22Rv1 (cell line): ENCODE measurements around the gene PDZRN4.

Experiments used
- H3K27ac ChIP-seq: fragments of 450-650 bp; 2 replicates; pipeline ENCODE4 v1.5.1; 2017
- ZFX ChIP-seq: fragments of 450-650 bp; IDR thresholded peaks from 2 replicates; pipeline ENCODE4 v1.6.1; 2017; ENCODE audit warnings: antibody characterized with exemption, borderline replicate concordance
- TF ChIP-seq, protein P1 (sequence below): fragments of 450-650 bp; IDR thresholded peaks from 2 replicates; pipeline ENCODE4 v1.5.1; 2017; ENCODE audit warnings: mild to moderate bottlenecking

The PDZRN4 gene

GRCh38 chr12:41188058-41188840 lies at the start of gene PDZRN4:
TSS of gene PDZRN4 (plus strand) at chr12:41188320.
- H3K27ac ChIP-seq = no peak within 1 kb of the TSS

GRCh38 chr12:41140117-41140516 lies 48.0 kb upstream of the PDZRN4 start:
- TF ChIP-seq, protein P1, sequence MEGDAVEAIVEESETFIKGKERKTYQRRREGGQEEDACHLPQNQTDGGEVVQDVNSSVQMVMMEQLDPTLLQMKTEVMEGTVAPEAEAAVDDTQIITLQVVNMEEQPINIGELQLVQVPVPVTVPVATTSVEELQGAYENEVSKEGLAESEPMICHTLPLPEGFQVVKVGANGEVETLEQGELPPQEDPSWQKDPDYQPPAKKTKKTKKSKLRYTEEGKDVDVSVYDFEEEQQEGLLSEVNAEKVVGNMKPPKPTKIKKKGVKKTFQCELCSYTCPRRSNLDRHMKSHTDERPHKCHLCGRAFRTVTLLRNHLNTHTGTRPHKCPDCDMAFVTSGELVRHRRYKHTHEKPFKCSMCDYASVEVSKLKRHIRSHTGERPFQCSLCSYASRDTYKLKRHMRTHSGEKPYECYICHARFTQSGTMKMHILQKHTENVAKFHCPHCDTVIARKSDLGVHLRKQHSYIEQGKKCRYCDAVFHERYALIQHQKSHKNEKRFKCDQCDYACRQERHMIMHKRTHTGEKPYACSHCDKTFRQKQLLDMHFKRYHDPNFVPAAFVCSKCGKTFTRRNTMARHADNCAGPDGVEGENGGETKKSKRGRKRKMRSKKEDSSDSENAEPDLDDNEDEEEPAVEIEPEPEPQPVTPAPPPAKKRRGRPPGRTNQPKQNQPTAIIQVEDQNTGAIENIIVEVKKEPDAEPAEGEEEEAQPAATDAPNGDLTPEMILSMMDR = no peak
- TF ChIP-seq ZFX = no peak
- no peak overlapping the region for H3K27ac ChIP-seq

More at GRCh38 chr12:41188058-41188840, at the start of gene PDZRN4:
- no peak for TF ChIP-seq ZFX
- TF ChIP-seq, protein P1 = no peak; the same call in 1 of the 2 replicates

- TF ChIP-seq, protein P1 = no peak
- no peak for TF ChIP-seq ZFX
- H3K27ac ChIP-seq = no peak overlapping the region
These were observed 47.0 kb upstream of the PDZRN4 start for GRCh38 chr12:41141104-41141503.

GRCh38 chr12:41142376-41142775 lies 45.7 kb upstream of the PDZRN4 start:
- H3K27ac ChIP-seq = no peak overlapping the region
- TF ChIP-seq, protein P1 = no peak
- TF ChIP-seq ZFX = no peak

DNA sequence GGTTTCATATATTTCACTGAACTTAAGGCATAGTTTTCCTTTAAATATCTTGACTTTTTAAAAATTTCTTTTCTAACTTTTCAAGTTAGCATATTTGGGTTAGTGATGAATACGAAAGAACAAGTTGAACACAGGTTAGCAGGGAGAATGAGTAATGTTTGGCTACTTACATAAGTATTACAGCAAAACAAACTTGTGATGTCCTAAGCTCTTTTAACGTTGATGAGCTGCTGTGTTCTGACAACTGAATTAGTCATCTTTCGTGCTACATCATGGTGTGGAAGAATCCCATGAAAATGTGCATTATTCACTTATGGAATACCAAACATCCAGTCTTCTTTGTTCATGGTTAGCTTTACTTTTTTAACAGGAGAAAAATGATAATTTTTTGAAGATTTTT lies 36.3 kb upstream of the PDZRN4 start:
- H3K27ac ChIP-seq = no peak overlapping the region

GRCh38 chr12:41162461-41162860 lies 25.7 kb upstream of the PDZRN4 start:
- TF ChIP-seq ZFX = no peak
- TF ChIP-seq, protein P1 = no peak
- no peak overlapping the region for H3K27ac ChIP-seq

More for the DNA sequence above, 36.3 kb upstream of the PDZRN4 start:
- TF ChIP-seq ZFX = no peak
- TF ChIP-seq, protein P1 = no peak

DNA sequence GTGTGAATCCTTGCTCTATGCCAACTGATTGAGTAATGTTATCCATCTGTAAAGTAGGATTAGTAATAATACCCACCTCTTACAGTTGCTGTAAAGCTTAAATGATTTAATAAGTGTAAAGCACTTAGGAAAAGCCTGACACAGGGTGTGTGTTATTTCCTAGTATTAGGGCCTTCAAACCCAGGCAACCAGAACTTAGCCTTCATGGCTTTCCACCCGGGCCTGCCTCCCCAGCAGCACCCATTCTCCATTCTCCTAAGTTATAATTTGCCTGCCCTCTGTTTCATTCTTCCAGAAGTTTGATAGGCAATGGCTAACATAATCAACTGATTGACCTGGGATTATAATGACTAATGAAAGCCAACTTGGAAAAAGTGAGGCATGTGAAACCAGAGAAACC lies 20.4 kb upstream of the PDZRN4 start:
- no peak for TF ChIP-seq ZFX
- TF ChIP-seq, protein P1 = no peak

More for the DNA sequence above, 20.4 kb upstream of the PDZRN4 start:
- H3K27ac ChIP-seq = no peak overlapping the region
